ENCODE measurements around the gene CXCR1. TPM values are rescaled to one million over a fixed set of nuclear protein-coding genes. Genes with fewer than 3 reads are reported as not detected.

Gene CXCR1
- not detected for total RNA-seq (ENCODE audit: unreplicated experiment)
- long read RNA-seq = 0 reads

- no peak within 1 kb of the TSS for H3K4me3 Mint-ChIP-seq (ENCODE audit: unreplicated experiment)
- no peak for DNase-seq
- H3K27me3 Mint-ChIP-seq (ENCODE audit: unreplicated experiment) = peaks cover 5% of the 10 kb centered on the region
- TF ChIP-seq CTCF (IDR thresholded peaks at IDR 0.05; ENCODE audit: partially characterized antibody, unreplicated experiment) = no peak
- H3K36me3 Mint-ChIP-seq (ENCODE audit: unreplicated experiment) = peaks cover 3% of the 10 kb centered on the region
- H3K9me3 Mint-ChIP-seq (ENCODE audit: unreplicated experiment) = no peaks in the 10 kb centered on the region
- no peak within 1 kb of the TSS for H3K27ac Mint-ChIP-seq (ENCODE audit: unreplicated experiment)
- H3K4me1 Mint-ChIP-seq (ENCODE audit: low read depth, unreplicated experiment) = no peaks in the 10 kb centered on the region
Observed at GRCh38 chr2:218166791-218167190, at the start of gene CXCR1. TSS of gene CXCR1 (minus strand) at chr2:218166962. CDS start at chr2:218165211, 1,751 bp downstream.

GRCh38 chr2:218216336-218216673 lies 49.5 kb upstream of the CXCR1 start:
- H3K27ac Mint-ChIP-seq (ENCODE audit: unreplicated experiment) = peak overlapping the region; percentile 86
- no peak for DNase-seq
- no peak for TF ChIP-seq CTCF (IDR thresholded peaks at IDR 0.05; ENCODE audit: partially characterized antibody, unreplicated experiment)
- peaks cover 4% of the 10 kb centered on the region for H3K27me3 Mint-ChIP-seq (ENCODE audit: unreplicated experiment)
- H3K4me3 Mint-ChIP-seq (ENCODE audit: unreplicated experiment) = peak overlapping the region; percentile 93
- no peaks in the 10 kb centered on the region for H3K36me3 Mint-ChIP-seq (ENCODE audit: unreplicated experiment)
- peaks cover 7% of the 10 kb centered on the region for H3K9me3 Mint-ChIP-seq (ENCODE audit: unreplicated experiment)
- H3K4me1 Mint-ChIP-seq (ENCODE audit: low read depth, unreplicated experiment) = peaks cover 22% of the 10 kb centered on the region

GRCh38 chr2:218214116-218214515 lies 47.4 kb upstream of the CXCR1 start:
- peaks cover 8% of the 10 kb centered on the region for H3K36me3 Mint-ChIP-seq (ENCODE audit: unreplicated experiment)
- H3K4me3 Mint-ChIP-seq (ENCODE audit: unreplicated experiment) = no peak overlapping the region

GRCh38 chr2:218209078-218209477 lies 42.3 kb upstream of the CXCR1 start:
- H3K9me3 Mint-ChIP-seq (ENCODE audit: unreplicated experiment) = no peaks in the 10 kb centered on the region
- H3K36me3 Mint-ChIP-seq (ENCODE audit: unreplicated experiment) = peaks cover 8% of the 10 kb centered on the region
- H3K4me1 Mint-ChIP-seq (ENCODE audit: low read depth, unreplicated experiment) = no peaks in the 10 kb centered on the region
- no peaks in the 10 kb centered on the region for H3K27me3 Mint-ChIP-seq (ENCODE audit: unreplicated experiment)
- H3K27ac Mint-ChIP-seq (ENCODE audit: unreplicated experiment) = no peak overlapping the region
- no peak overlapping the region for H3K4me3 Mint-ChIP-seq (ENCODE audit: unreplicated experiment)
- no peak for DNase-seq
- no peak for TF ChIP-seq CTCF (IDR thresholded peaks at IDR 0.05; ENCODE audit: partially characterized antibody, unreplicated experiment)

More at GRCh38 chr2:218214116-218214515, 47.4 kb upstream of the CXCR1 start:
- Mint-ChIP-seq H3K27ac (ENCODE audit: unreplicated experiment) (no peak overlapping the region), H3K9me3 (ENCODE audit: unreplicated experiment) (peaks cover 7% of the 10 kb centered on the region), H3K27me3 (ENCODE audit: unreplicated experiment) (peaks cover 4% of the 10 kb centered on the region), H3K4me1 (ENCODE audit: low read depth, unreplicated experiment) (peaks cover 8% of the 10 kb centered on the region)
- TF ChIP-seq CTCF (IDR thresholded peaks at IDR 0.05; ENCODE audit: partially characterized antibody, unreplicated experiment) = no peak
- DNase-seq = no peak

GRCh38 chr2:218202266-218202665 lies 35.5 kb upstream of the CXCR1 start:
- H3K27me3 Mint-ChIP-seq (ENCODE audit: unreplicated experiment) = peaks cover 6% of the 10 kb centered on the region
- peaks cover 4% of the 10 kb centered on the region for H3K9me3 Mint-ChIP-seq (ENCODE audit: unreplicated experiment)
- H3K36me3 Mint-ChIP-seq (ENCODE audit: unreplicated experiment) = peaks cover 5% of the 10 kb centered on the region
- H3K27ac Mint-ChIP-seq (ENCODE audit: unreplicated experiment) = no peak overlapping the region
- TF ChIP-seq CTCF (IDR thresholded peaks at IDR 0.05; ENCODE audit: partially characterized antibody, unreplicated experiment) = no peak
- DNase-seq = no peak
- no peaks in the 10 kb centered on the region for H3K4me1 Mint-ChIP-seq (ENCODE audit: low read depth, unreplicated experiment)
- no peak overlapping the region for H3K4me3 Mint-ChIP-seq (ENCODE audit: unreplicated experiment)

All from glutamatergic neuron (in vitro differentiated cells).